ENCODE measurements around the gene TMEM179B.

TMEM179B gene

DNA sequence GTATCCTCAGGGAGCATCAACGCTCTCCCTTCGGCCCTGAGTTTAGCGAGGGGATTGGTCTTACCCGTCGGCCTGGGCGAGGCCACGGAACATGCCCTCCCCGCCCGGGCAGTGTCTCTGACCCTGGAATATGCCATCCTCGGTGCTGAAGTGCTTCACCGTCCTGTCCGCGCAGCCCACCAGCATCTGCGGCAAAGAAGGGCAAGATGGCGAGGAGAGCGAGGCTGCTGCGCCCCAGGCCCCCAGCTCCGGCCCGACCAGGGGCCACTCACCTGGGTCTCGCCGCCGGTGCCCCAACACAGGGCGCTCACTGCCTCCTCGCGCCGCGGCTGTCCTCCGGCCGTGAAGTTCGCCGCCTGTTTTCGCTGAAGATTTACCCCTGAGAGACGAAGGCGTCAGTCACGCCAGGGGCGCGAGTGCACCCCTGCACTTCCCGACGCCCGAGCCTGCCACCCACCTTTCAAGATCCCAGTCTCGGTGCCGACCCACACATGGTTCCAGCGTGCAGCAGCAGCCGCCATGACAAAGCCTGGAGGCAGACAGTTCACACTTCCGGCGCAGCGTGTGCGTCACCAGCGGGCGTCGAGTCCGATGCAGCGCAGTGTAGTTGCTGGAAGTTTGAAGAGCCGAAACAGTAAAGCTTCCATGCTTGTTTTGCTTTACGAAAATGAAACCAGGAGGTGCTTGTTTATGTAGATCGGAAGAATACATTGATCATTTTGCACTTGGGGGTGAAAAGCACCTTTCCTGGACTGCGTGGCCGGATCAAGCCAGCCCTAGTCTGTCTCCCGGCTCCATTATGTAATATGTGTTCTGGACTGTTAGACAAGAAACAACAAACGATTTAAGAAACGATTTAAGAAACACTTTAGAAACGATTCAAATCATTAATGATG, 52.1 kb downstream of the TMEM179B start, which contains the start of gene WDR74:
Gene WDR74, minus strand, starts transcription at position 541 of the 896 bp plus-strand sequence. Its CDS starts 20 bp downstream, at position 521.
- no peak for FAIRE-seq

All from TTC549 (cell line).